HepG2 (cell line): ENCODE measurements around the gene SMARCD1. TPM values are rescaled to one million over a fixed set of nuclear protein-coding genes. Genes with fewer than 3 reads are reported as not detected.
A peak's percentile ranks its signal among the peaks of the same experiment; 100 is the strongest.

Source experiments
- ARNT ChIP-seq: fragments of 450-650 bp; IDR thresholded peaks from 2 replicates; pipeline ENCODE4 v1.6.1; 2017
- ASH2L ChIP-seq: fragments of 300-600, 200-600 bp; sonication (generic); IDR thresholded peaks from 2 replicates; pipeline ENCODE4 v1.7.0; 2017; ENCODE audit warnings: low read depth, mild to moderate bottlenecking, moderate library complexity, mixed read lengths, low read length; ENCODE audit not compliant: insufficient read length
- BATF2 ChIP-seq: sonication (generic); formaldehyde crosslinking; IDR thresholded peaks from 2 replicates; pipeline ENCODE4 v1.8.0; 2022; ENCODE audit warnings: mild to moderate bottlenecking, missing genetic modification reagents, moderate library complexity
- CERS6 ChIP-seq: sonication (generic); formaldehyde crosslinking; IDR thresholded peaks from 2 replicates; pipeline ENCODE4 v1.5.0; 2020; ENCODE audit warnings: missing genetic modification reagents
- FOXK1 ChIP-seq: sonication (generic); formaldehyde crosslinking; IDR thresholded peaks from 2 replicates; pipeline ENCODE4 v1.4.0; 2020; ENCODE audit warnings: low read depth, missing genetic modification reagents, borderline replicate concordance
- GPBP1L1 ChIP-seq: sonication (generic); formaldehyde crosslinking; IDR thresholded peaks from 2 replicates; pipeline ENCODE4 v1.5.0; 2020; ENCODE audit warnings: mild to moderate bottlenecking, missing genetic modification reagents
- MED8 ChIP-seq: sonication (generic); formaldehyde crosslinking; IDR thresholded peaks from 2 replicates; pipeline ENCODE4 v1.8.1; 2023; ENCODE audit warnings: mild to moderate bottlenecking, missing genetic modification reagents; ENCODE audit not compliant: insufficient replicate concordance
- NBN ChIP-seq: fragments of 450-650 bp; conservative IDR thresholded peaks from 2 replicates; pipeline ENCODE4 v1.6.1; 2017
- RBAK ChIP-seq: sonication (generic); formaldehyde crosslinking; IDR thresholded peaks from 2 replicates; pipeline ENCODE4 v1.5.1; 2020; ENCODE audit warnings: mild to moderate bottlenecking, missing genetic modification reagents
- SIX4 ChIP-seq: sonication (generic); formaldehyde crosslinking; IDR thresholded peaks from 2 replicates; pipeline ENCODE4 v1.4.0; 2020; ENCODE audit warnings: missing genetic modification reagents
- TIGD3 ChIP-seq: sonication (generic); formaldehyde crosslinking; IDR thresholded peaks from 2 replicates; pipeline ENCODE4 v1.5.1; 2020; ENCODE audit warnings: mild to moderate bottlenecking, missing genetic modification reagents, borderline replicate concordance
- ZBTB42 ChIP-seq: sonication (generic); formaldehyde crosslinking; IDR thresholded peaks from 2 replicates; pipeline ENCODE4 v1.5.0; 2020; ENCODE audit warnings: mild to moderate bottlenecking, missing genetic modification reagents
- ZKSCAN8 ChIP-seq: IDR thresholded peaks from 2 replicates; pipeline ENCODE4 v1.6.1; 2016; ENCODE audit warnings: borderline replicate concordance, missing genetic modification reagents, missing compliant biosample characterization
- ZNF121 ChIP-seq: sonication (generic); formaldehyde crosslinking; IDR thresholded peaks from 2 replicates; pipeline ENCODE4 v1.5.0; 2020; ENCODE audit warnings: mild to moderate bottlenecking, missing genetic modification reagents
- ZNF136 ChIP-seq: sonication (generic); formaldehyde crosslinking; IDR thresholded peaks from 2 replicates; pipeline ENCODE4 v1.8.1; 2022; ENCODE audit warnings: low read depth, mild to moderate bottlenecking, moderate library complexity, missing genetic modification reagents
- ZNF646 ChIP-seq: sonication (generic); formaldehyde crosslinking; IDR thresholded peaks from 2 replicates; pipeline ENCODE4 v1.9.0; 2021; ENCODE audit warnings: mild to moderate bottlenecking, missing genetic modification reagents
- ZNF7 ChIP-seq: IDR thresholded peaks from 2 replicates; pipeline ENCODE4 v1.6.1; 2016; ENCODE audit warnings: missing biosample characterization, missing genetic modification reagents
- polyA plus RNA-seq, 8 experiments: library from polyadenylated mRNA; depleted of rRNA in 3 of 8; stranded (reverse) in 7 of 8; unstranded in 1 of 8; fragments of >200 nt; fragmentation: Illumina TruSeq in 4 of 8; extraction: Trizol in 4 of 8; gene quantifications; 2 replicates each; pipeline versions ENCODE4 v1.2.1 to v1.2.3, GENCODE V29; 2011 to 2016; ENCODE audit warnings: low read depth in 4 of 8, missing spikeins in 1 of 8, mixed read lengths in 1 of 8; ENCODE audit not compliant: insufficient read depth in 1 of 8
- total RNA-seq, 5 experiments: library from RNA; depleted of rRNA; stranded (reverse); fragments of >200 nt; fragmentation: Illumina TruSeq; extraction: Trizol; gene quantifications; 2 replicates each; pipeline ENCODE4 v1.2.3, GENCODE V29; 2016; ENCODE audit warnings: low read depth in 1 of 5

Gene SMARCD1
- total and polyA plus RNA-seq, 2 of the 13 experiments (the other 11 are each of a cell fraction or from before 2014, with no cell fraction given), result 51.7 to 54.6 TPM

- no peak for TF ChIP-seq ZNF646 (CRISPR knock-in tag)
- no peak for TF ChIP-seq ZNF136
- TF ChIP-seq NBN, result no peak
- TF ChIP-seq MED8 (CRISPR knock-in tag), result no peak
- no peak for TF ChIP-seq GPBP1L1 (CRISPR knock-in tag)
- 0 out of 2 replicates have a peak, but pooled peaks have one; percentile 60 for TF ChIP-seq ZBTB42
- no peak for TF ChIP-seq ZKSCAN8 (CRISPR knock-in tag)
- no peak for TF ChIP-seq CERS6 (CRISPR knock-in tag)
- TF ChIP-seq RBAK (CRISPR knock-in tag), result no peak
- TF ChIP-seq ZNF121, result no peak
- no peak for TF ChIP-seq ARNT
- no peak for TF ChIP-seq FOXK1 (CRISPR knock-in tag)
- no peak for TF ChIP-seq TIGD3 (CRISPR knock-in tag)
- TF ChIP-seq SIX4 (CRISPR knock-in tag), result no peak
- TF ChIP-seq BATF2, result no peak
- TF ChIP-seq ZNF7 (CRISPR knock-in tag), result no peak
- peak; percentile 18 for TF ChIP-seq ASH2L
Observed at GRCh38 chr12:50110127-50110761, 25.1 kb downstream of the SMARCD1 start (continued).
